Measurements from ENCODE around the gene ZMIZ2. TPM values are rescaled to one million over a fixed set of nuclear protein-coding genes. Genes with fewer than 3 reads are reported as not detected.

The ZMIZ2 gene
- total and polyA plus RNA-seq, 9 of the 15 experiments (the other 6 are each of a cell fraction or from before 2014, with no cell fraction given): 0.13 to 40.3 (median 4.9) TPM

DNA sequence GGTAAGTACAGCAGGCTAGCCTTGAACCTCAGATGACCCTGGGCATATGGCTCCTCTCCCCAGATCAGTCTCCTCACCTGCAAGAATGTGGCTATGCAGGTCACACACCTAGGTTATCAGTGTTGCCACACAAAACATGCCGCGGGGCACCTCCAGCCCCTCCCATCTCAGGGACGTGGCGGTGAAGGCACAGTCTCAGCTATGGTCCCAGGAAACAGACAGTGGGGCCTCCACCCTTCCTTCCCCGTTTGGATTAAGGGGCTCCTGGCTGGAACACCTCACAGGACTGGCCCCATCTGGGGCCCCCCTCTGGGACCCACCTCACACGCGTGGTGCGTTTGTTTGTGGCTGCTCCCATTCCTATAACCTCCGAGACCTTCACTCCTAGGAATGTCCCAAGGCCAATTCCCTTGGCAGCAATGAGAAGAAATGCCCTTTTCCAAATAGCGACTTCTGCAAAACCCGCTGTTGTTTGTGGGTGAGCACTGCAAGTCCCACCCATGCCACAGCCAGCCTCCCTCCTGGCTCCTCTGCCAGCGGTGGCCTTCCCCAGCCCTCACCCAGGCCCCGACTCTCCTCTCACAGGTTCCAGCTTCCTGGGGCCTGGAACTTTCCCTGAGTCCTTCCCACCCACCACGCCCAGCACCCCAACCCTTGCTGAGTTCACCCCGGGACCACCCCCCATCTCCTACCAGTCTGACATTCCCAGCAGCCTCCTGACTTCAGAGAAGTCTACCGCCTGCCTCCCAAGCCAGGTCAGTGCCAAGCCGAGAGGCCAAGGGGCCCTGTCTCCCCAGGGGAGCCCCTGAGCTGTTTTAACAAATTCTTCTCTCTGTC, 17.1 kb downstream of the ZMIZ2 start (continued):
- TF ChIP-seq, protein P1, sequence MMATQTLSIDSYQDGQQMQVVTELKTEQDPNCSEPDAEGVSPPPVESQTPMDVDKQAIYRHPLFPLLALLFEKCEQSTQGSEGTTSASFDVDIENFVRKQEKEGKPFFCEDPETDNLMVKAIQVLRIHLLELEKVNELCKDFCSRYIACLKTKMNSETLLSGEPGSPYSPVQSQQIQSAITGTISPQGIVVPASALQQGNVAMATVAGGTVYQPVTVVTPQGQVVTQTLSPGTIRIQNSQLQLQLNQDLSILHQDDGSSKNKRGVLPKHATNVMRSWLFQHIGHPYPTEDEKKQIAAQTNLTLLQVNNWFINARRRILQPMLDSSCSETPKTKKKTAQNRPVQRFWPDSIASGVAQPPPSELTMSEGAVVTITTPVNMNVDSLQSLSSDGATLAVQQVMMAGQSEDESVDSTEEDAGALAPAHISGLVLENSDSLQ (IDR thresholded peaks at IDR 0.05): no peak

DNA sequence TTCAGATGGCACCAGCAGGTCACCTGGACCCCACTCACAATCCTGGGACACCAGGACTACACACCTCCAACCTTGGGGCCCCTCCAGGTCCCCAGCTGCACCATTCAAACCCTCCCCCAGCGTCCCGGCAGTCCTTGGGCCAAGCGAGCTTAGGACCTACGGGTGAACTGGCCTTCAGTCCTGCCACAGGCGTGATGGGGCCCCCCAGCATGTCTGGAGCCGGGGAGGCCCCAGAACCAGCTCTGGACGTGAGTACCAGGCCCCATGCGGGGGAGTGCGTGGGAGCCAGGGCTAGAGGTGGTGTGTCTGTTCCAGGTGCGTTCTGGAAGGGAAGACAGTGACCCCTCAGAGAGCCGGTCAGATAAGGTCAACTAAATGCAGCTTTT, 17.8 kb downstream of the ZMIZ2 start:
- FAIRE-seq: no peak
- H3K9me3 ChIP-seq (replicated peaks; ENCODE audit: control insufficient read depth, insufficient read depth, low read depth, low read length): no peaks in the 10 kb centered on the region
- CTCF ChIA-PET (ENCODE audit: low intra/inter-chr PET ratio): no interaction called here
- no peak overlapping the region for H2AFZ ChIP-seq (ENCODE audit: low read depth, low read length)
- H3K4me3 ChIP-seq: no peak overlapping the region
- TF ChIP-seq RBM14 (IDR thresholded peaks at IDR 0.05; ENCODE audit: borderline replicate concordance, insufficient read depth, low read depth, low read length) (no peak), POLR2G (IDR thresholded peaks at IDR 0.05; ENCODE audit: low read depth, low read length) (peak; percentile 32; the same call in 1 of the 2 replicates)
- 86% methylated on average over 11 of the region's 11 CpGs for WGBS (ENCODE audit: insufficient coverage, low coverage, missing lambda C conversion rate)
- H4K20me1 ChIP-seq (replicated peaks; ENCODE audit: control insufficient read depth, insufficient read depth, low read length): no peaks in the 10 kb centered on the region
- no peak overlapping the region for H3K4me2 ChIP-seq (ENCODE audit: insufficient read depth, low read length)
- no peaks in the 10 kb centered on the region for H3K27me3 ChIP-seq (ENCODE audit: control insufficient read depth in 2 of 2, insufficient read depth in 2 of 2, low read length in 2 of 2)
- intact Hi-C loops (cut with micrococcal nuclease) (no loop called here), in situ Hi-C loops (cut with MboI) (no loop called here)
- H3K27ac ChIP-seq (ENCODE audit: extremely low read depth, low read depth, low read length): no peak overlapping the region
- H3K79me2 ChIP-seq (ENCODE audit: control insufficient read depth, insufficient read depth, low read length): peaks cover 3% of the 10 kb centered on the region; the same call in 2 of the 3 replicates
- DNase-seq (ENCODE audit: extremely low read depth in 1 of 4, low spot score in 3 of 4): no peak
- no peak overlapping the region for H3K9ac ChIP-seq (ENCODE audit: insufficient read depth in 1 of 2, low read depth in 2 of 2, low read length in 2 of 2)
- no TSS peak for BruUV-seq (replicated peaks)
- H3K4me1 ChIP-seq (replicated peaks in 1 of 2; ENCODE audit: control insufficient read depth in 2 of 2, insufficient read depth in 2 of 2, low read length in 2 of 2): peaks cover 24 to 50% of the 10 kb centered on the region in 2 experiments
- POLR2A ChIA-PET: interaction anchor here (0.6 to 1.0 kb wide), 3 partner anchors 17 to 58 kb away, joined by 3 to 6 read pairs (median 3); no protein-coding TSS in a partner anchor
- no peak for ATAC-seq
- H3K36me3 ChIP-seq (ENCODE audit: control insufficient read depth, insufficient read depth, low read length): peaks cover 60% of the 10 kb centered on the region; the same call in 2 of the 3 replicates
- H3K9me1 ChIP-seq (ENCODE audit: control insufficient read depth, insufficient read depth, low read length): peaks cover 5% of the 10 kb centered on the region
